Measurements from ENCODE around the gene AP1S2. TPM values are rescaled to one million over a fixed set of nuclear protein-coding genes. Genes with fewer than 3 reads are reported as not detected.

The AP1S2 gene
- total and polyA plus RNA-seq, 2 experiments from 2014 or later: 22.6 to 27.9 TPM

DNA sequence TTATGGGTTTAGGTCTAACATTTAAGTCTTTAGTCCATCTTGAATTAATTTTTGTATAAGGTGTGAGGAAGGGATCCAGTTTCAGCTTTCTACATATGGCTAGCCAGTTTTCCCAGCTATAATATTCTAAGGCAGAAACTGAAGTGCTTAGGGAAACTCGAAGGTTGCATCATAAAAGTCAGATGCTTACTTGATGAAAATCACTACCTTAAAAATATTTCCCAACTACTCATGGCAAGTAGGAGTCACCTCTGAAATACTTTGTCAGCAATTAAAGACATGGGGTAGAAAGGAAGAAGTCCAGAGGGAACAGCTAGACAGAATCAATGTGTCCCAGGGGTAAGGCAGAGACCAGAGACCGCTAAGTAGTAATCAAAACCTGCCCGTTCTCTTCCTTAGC, 6.3 kb upstream of the AP1S2 start:
- TF ChIP-seq EZH2phosphoT487 (IDR thresholded peaks at IDR 0.05; ENCODE audit: insufficient read depth, low read depth) (no peak), EZH2 (IDR thresholded peaks at IDR 0.05; ENCODE audit: insufficient read depth, poor library complexity, severe bottlenecking) (no peak)
- in situ Hi-C loops (cut with MboI): no loop called here
- H2AFZ ChIP-seq: no peak overlapping the region

DNA sequence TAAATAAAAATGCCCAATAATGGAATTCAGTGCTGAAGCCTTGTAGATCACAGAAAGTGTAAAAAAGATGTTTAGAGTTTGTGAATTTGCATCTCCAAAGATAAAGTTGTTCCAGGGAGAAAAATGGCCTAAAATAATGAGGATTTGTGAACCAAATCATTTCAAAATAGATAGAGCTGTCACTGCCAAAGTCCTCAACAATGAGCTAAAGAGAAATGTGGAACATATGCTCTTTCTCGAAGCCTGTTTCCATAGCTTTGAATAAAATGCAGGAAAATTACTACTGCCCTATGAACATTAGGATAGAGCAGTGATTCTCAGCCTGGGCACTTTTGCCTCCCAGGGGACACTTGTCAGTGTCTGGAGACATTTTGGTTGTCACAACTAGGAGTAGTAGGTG, 3.4 kb upstream of the AP1S2 start:
- in situ Hi-C loops (cut with MboI): no loop called here
- Histone ChIP-seq H3K4me1 (ENCODE audit: insufficient read depth) (no peaks in the 10 kb centered on the region), H3K27me3 (replicated peaks; ENCODE audit: insufficient read depth) (no peaks in the 10 kb centered on the region), H3K4me2 (ENCODE audit: unreplicated experiment) (no peak overlapping the region), H3K9ac (no peak overlapping the region), H3K27ac (no peak overlapping the region), H2AFZ (no peak overlapping the region), H3F3A (ENCODE audit: insufficient read depth) (no peaks in the 10 kb centered on the region), H3K9me3 (ENCODE audit: low read depth) (no peaks in the 10 kb centered on the region), H4K20me1 (ENCODE audit: insufficient read depth) (no peaks in the 10 kb centered on the region), H3K79me2 (ENCODE audit: insufficient read depth) (no peaks in the 10 kb centered on the region), H3K36me3 (ENCODE audit: low read depth) (no peaks in the 10 kb centered on the region), H3K9me2 (ENCODE audit: insufficient read depth) (no peaks in the 10 kb centered on the region), H3K4me3 (no peak overlapping the region)
- WGBS, 2 experiments (ENCODE audit: low coverage in 1 of 2, low lambda C conversion rate in 2 of 2, missing lambda C conversion rate in 2 of 2): 5 to 7% methylated on average over 1 of the region's 1 CpG
- DNase-seq: no peak
- TF ChIP-seq EZH2 (IDR thresholded peaks at IDR 0.05; ENCODE audit: insufficient read depth, poor library complexity, severe bottlenecking): no peak

More for the DNA sequence above, 6.3 kb upstream of the AP1S2 start:
- no peak overlapping the region for H3K9ac ChIP-seq
- no peaks in the 10 kb centered on the region for H3K9me2 ChIP-seq (ENCODE audit: insufficient read depth)
- no peaks in the 10 kb centered on the region for H3K4me1 ChIP-seq (ENCODE audit: insufficient read depth)
- no peak for DNase-seq
- H3K9me3 ChIP-seq (ENCODE audit: low read depth): no peaks in the 10 kb centered on the region
- no peak overlapping the region for H3K4me2 ChIP-seq (ENCODE audit: unreplicated experiment)
- H3K4me3 ChIP-seq: no peak overlapping the region
- H3K79me2 ChIP-seq (ENCODE audit: insufficient read depth): no peaks in the 10 kb centered on the region
- WGBS, 2 experiments (ENCODE audit: low coverage in 1 of 2, low lambda C conversion rate in 2 of 2, missing lambda C conversion rate in 2 of 2): 20 to 36% methylated on average over 3 of the region's 3 CpGs
- H3K36me3 ChIP-seq (ENCODE audit: low read depth): no peaks in the 10 kb centered on the region
- no peaks in the 10 kb centered on the region for H3K27me3 ChIP-seq (replicated peaks; ENCODE audit: insufficient read depth)
- H3K27ac ChIP-seq: no peak overlapping the region
- no peaks in the 10 kb centered on the region for H3F3A ChIP-seq (ENCODE audit: insufficient read depth)
- H4K20me1 ChIP-seq (ENCODE audit: insufficient read depth): no peaks in the 10 kb centered on the region

DNA sequence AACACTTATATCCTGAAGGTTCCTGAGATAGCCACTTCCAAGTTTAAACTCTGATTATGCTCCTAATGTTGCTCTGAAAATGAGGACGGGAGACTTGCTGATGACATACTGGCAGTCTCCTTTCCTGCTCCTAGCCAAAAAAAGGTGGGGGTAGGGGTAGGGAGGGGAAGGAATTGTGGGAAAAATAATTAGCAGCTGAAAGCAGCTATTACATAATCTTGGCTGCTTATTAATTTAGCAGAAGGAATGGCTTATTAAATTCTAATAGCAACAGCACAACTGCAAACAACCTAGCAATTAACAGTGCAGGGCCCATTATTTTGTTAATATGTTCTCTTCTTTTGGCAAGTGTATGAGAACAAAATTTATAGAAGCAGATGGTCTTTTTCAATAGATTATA, 2.0 kb upstream of the AP1S2 start:
- 16 to 17% methylated on average over 1 of the region's 1 CpG for WGBS, 2 experiments (ENCODE audit: low coverage in 1 of 2, low lambda C conversion rate in 2 of 2, missing lambda C conversion rate in 2 of 2)
- Histone ChIP-seq H3K4me2 (ENCODE audit: unreplicated experiment) (no peak overlapping the region), H3K79me2 (ENCODE audit: insufficient read depth) (no peaks in the 10 kb centered on the region), H3K36me3 (ENCODE audit: low read depth) (no peaks in the 10 kb centered on the region), H3K4me3 (no peak overlapping the region), H4K20me1 (ENCODE audit: insufficient read depth) (no peaks in the 10 kb centered on the region), H3K9me2 (ENCODE audit: insufficient read depth) (no peaks in the 10 kb centered on the region), H2AFZ (no peak overlapping the region), H3F3A (ENCODE audit: insufficient read depth) (no peaks in the 10 kb centered on the region), H3K9ac (no peak overlapping the region), H3K27me3 (replicated peaks; ENCODE audit: insufficient read depth) (no peaks in the 10 kb centered on the region), H3K9me3 (ENCODE audit: low read depth) (no peaks in the 10 kb centered on the region), H3K4me1 (ENCODE audit: insufficient read depth) (no peaks in the 10 kb centered on the region), H3K27ac (no peak overlapping the region)
- no peak for DNase-seq
- no peak for TF ChIP-seq EZH2phosphoT487 (IDR thresholded peaks at IDR 0.05; ENCODE audit: insufficient read depth, low read depth)
- no peak for TF ChIP-seq EZH2 (IDR thresholded peaks at IDR 0.05; ENCODE audit: insufficient read depth, poor library complexity, severe bottlenecking)
- in situ Hi-C loops (cut with MboI): no loop called here

DNA sequence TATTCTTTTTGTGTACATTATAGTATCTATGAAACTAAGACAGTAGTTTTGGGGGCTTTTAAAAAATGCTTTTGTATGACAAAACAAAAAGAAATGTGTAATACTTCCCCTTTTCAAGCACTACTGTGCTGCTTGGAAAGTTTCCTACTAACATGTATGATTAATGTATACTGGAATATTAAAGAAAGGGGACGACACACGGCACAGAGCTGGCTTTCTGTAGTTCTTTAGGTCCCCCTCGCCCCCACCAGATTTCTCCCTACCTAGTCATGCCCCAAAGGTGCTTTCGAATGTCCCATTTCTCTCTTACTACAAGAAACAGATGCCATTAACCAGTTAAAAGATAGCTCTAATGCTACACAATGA, 1.6 kb upstream of the AP1S2 start:
- Histone ChIP-seq H3K9me3 (ENCODE audit: low read depth) (no peaks in the 10 kb centered on the region), H3F3A (ENCODE audit: insufficient read depth) (no peaks in the 10 kb centered on the region), H3K27me3 (replicated peaks; ENCODE audit: insufficient read depth) (no peaks in the 10 kb centered on the region), H3K27ac (no peak overlapping the region), H3K9ac (no peak overlapping the region), H3K4me2 (ENCODE audit: unreplicated experiment) (no peak overlapping the region), H3K4me3 (no peak overlapping the region), H2AFZ (no peak overlapping the region), H4K20me1 (ENCODE audit: insufficient read depth) (no peaks in the 10 kb centered on the region), H3K9me2 (ENCODE audit: insufficient read depth) (no peaks in the 10 kb centered on the region), H3K36me3 (ENCODE audit: low read depth) (no peaks in the 10 kb centered on the region), H3K79me2 (ENCODE audit: insufficient read depth) (no peaks in the 10 kb centered on the region), H3K4me1 (ENCODE audit: insufficient read depth) (no peaks in the 10 kb centered on the region)
- DNase-seq: no peak
- WGBS, 2 experiments (ENCODE audit: low coverage in 1 of 2, low lambda C conversion rate in 2 of 2, missing lambda C conversion rate in 2 of 2): 70 to 79% methylated on average over 4 of the region's 4 CpGs
- TF ChIP-seq EZH2 (IDR thresholded peaks at IDR 0.05; ENCODE audit: insufficient read depth, poor library complexity, severe bottlenecking): no peak
- TF ChIP-seq EZH2phosphoT487 (IDR thresholded peaks at IDR 0.05; ENCODE audit: insufficient read depth, low read depth): no peak
- in situ Hi-C loops (cut with MboI): no loop called here

DNA sequence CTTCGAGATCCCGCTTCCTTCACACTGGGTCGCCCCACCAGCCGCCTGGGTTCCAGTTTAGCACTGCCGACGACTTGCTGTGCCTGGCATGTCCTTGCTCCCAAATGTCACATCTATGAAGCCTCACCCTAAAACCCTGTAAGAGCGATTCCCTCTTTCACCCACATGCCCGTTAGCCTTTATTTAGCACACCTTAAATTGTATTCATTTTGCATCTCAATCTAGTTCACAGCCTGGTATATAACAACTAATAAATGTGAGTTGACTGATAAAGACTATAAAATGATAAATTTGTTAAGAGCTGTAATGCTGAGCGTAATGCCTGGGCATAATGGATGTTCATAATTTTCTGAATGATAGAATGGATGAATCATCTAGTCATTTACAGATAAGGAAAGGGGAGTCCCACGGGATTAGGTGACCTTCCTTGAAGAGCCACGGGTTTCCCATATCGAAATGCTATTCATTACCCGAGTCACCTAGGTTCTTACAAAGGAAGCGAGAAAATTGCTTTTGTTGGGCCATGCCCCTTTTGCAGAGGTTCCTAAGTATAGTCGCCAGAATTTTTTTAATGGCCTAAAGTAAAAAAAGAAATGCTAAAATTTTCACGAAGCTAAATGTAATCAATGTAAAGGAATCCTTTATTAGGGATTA, 1.1 kb upstream of the AP1S2 start:
- H3K9me2 ChIP-seq (ENCODE audit: insufficient read depth): no peaks in the 10 kb centered on the region
- TF ChIP-seq EZH2 (IDR thresholded peaks at IDR 0.05; ENCODE audit: insufficient read depth, poor library complexity, severe bottlenecking) (no peak), EZH2phosphoT487 (IDR thresholded peaks at IDR 0.05; ENCODE audit: insufficient read depth, low read depth) (no peak)
- in situ Hi-C loops (cut with MboI): no loop called here
- H3K4me1 ChIP-seq (ENCODE audit: insufficient read depth): no peaks in the 10 kb centered on the region
- H3K4me2 ChIP-seq (ENCODE audit: unreplicated experiment): peak overlapping the region; percentile 81
- no peaks in the 10 kb centered on the region for H3F3A ChIP-seq (ENCODE audit: insufficient read depth)
- no peak for DNase-seq
- no peaks in the 10 kb centered on the region for H3K9me3 ChIP-seq (ENCODE audit: low read depth)
- peak overlapping the region; percentile 59 for H3K27ac ChIP-seq
- H4K20me1 ChIP-seq (ENCODE audit: insufficient read depth): no peaks in the 10 kb centered on the region
- H3K36me3 ChIP-seq (ENCODE audit: low read depth): no peaks in the 10 kb centered on the region
- WGBS, 2 experiments (ENCODE audit: low coverage in 1 of 2, low lambda C conversion rate in 2 of 2, missing lambda C conversion rate in 2 of 2): 26 to 30% methylated on average over 16 of the region's 16 CpGs
- H3K4me3 ChIP-seq: peak overlapping the region; percentile 85
- H3K79me2 ChIP-seq (ENCODE audit: insufficient read depth): no peaks in the 10 kb centered on the region
- H3K27me3 ChIP-seq (replicated peaks; ENCODE audit: insufficient read depth): no peaks in the 10 kb centered on the region
- H2AFZ ChIP-seq: peak overlapping the region; percentile 92
- peak overlapping the region; percentile 61 for H3K9ac ChIP-seq
